HTR-8/SVneo (cell line): ENCODE data around the gene KHDC4.

Experiments used
- DNase-seq: peaks from one replicate; pipeline ENCODE4 v3.0.0; 2011; ENCODE audit warnings: low spot score, mixed read lengths; ENCODE audit not compliant: insufficient read length
- FAIRE-seq: peaks from 2 replicates; lab custom pipeline; 2011; peaks lifted over from hg19 to GRCh38; lab: Jason Lieb, UNC

The KHDC4 gene

DNA sequence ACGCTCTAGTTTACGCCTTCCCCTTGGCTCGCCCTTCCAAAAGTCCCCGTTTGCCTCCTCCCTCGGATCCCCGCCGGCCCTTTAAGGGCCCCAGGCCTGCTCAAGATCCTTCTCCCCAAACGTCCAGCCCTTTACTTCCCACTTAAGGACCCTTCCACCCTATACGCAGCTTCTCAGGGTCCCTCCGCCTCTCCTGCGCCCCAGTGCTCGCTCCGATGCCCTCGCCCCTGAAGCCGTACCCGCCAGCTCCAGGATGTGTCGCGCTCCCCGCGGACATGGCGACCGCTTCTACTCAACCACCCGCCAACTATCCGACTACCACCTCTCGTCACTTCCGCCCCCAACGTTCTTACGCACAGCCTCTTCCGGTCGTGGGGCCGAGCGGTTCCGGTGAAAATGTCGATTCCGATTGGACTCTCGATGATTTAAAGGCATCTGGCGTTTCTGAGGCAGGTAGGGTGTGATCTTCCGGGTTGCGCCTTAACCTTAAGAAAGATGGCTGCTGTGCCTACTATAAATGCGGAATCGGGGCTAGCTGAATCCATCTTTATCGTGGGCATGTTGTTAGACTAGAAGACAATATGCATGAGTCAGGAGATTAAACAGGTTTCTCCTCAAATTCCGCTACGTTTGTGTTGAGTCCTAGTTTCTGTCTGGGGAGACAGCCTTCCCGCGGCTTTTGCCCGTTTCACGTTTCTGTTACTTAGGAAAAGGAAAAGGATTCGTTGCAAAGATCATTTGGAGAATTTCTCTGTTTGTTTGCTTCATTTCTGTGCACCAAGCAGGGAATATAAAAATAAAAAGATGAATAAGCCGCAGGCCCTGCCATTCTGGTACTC, at the start of gene KHDC4:
TSS of gene KHDC4 (minus strand) at position 317 of the 839 bp plus-strand sequence. CDS start at position 277, 40 bp downstream.
- FAIRE-seq (peak; percentile 85), DNase-seq (peak; percentile 90)

DNA sequence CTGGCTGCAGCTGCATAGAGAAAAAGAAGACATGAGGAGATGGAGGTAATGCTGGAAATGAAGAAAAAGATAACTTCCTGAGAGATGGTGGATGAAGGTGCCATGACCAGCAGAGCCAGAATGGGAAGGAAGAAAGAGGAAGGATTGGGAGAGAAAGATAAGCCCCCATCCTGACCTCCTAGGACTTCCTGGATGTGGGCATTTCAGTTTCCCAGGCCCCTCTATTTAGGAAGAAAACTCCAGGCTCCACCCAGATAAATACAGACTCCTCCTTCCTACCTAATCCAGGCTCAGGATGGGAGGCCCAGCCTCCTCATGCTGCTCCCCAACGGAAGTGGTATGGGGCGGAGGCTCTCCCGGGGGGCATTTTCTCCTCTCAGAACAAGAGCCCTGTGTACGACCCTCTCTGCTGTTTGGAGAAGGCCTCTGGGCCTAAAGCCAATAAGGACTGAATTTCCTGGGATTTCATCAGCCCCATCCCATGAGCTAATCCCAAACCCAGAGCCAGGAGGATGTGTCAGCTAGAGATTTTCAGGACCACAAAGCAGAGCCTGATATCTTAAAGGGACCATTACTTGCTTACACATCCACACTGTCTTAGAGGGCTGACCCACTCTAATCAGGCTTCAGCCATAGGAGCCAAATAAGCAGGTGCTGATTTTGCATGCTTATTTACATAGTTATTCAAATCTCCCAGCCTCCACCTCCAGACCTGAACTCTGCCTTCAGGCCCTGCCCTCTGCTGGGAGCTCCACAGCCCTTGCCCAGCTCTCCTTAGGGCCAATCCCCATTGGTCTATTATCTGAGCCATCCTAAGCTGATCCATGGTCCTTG, 49.2 kb upstream of the KHDC4 start:
- peak; percentile 57 for DNase-seq
- FAIRE-seq, result no peak

DNA sequence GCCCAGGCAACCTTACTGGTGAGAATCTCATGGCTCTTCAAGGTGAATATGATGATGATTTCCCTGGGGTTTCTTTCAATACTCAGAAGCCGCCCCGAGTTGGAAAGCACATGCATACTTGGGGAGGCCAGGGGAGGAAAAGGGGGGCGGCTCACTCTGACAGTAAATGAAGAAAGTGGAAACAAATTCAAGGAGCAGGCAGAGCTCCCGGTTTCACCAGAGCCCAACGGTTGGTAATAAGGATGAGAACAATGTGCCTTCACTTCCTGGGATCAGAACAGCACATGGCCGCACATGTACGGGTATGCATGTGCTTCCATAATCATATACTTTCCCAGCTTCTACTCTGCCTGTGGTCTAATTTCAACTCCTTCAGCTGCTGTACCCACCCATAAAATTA, 47.9 kb upstream of the KHDC4 start:
- FAIRE-seq (no peak), DNase-seq (no peak)

DNA sequence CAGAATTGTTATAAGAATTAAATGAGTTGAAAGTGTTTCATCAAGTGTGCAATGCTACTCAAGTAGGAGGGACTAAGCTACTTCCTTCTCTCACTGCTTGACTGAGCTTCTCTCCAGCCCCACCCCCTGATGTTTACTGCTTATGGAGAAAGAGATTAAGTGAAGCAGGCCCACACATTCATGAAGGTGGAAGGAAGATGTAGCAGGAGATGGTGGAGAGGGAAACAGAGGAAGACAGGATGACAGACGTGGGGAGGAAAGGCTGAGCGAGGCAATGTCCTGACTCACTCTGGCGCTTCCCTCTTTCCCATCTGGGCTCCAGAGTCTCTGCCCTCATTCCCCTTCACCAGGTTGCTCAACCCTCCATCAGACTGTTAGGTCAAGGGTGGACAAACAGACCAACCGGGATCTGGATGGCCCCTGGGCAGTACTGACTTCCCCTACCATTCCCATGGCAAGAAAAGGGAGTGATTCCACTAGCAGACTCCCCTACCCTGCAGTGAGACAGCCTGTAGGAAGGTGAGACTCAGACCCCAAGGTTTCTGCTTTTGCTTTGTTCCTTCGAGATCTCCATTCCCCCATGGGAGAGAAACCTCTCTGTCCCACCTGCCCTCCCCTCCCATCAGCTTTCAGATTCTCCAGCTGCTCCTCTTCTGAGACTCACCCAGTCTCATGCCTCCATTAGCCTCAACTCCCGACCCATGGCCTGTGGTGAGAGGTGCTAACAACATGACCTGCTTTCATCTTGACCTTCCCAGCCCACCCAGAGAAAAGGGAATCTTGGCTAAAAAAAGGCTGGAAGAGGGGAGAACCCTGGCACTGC, 47.3 kb upstream of the KHDC4 start:
- no peak for FAIRE-seq

DNA sequence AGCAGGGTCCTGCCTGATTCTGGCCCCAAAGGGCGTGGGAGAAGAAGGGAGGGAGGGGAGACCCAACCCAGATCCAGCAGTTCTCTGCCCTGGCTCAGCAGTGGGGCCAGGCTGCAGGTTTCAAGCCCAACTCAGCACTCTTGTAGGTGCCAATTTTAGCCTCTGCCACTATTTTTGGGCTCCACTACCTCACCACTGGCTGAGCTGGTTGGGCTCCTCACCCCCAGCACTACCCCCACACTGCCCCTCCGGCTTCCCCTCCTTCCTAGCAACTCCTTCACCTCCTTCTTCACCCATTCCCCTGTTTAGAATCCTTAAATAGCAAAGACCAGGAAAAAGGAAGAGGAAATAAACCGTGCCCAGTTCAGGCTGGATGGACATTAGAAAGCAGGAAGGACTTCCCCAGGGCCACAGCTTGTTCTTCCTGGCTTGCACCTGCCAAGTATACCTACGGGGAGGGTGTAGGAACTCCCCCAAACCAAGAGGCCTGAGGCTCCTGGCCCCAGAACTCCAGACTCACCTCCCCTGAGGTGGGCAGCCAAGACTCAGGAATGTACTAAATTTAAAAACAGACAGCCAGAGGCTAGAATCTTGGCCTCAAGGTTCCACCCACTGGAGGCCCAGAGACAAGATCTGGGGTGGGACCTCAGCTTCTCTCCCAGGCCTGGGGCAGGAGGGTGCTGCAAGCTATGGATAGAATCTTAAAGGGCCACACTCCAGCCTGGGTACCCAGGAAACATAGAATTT, 45.6 kb upstream of the KHDC4 start:
- DNase-seq, result no peak
- FAIRE-seq, result no peak

More for the DNA sequence above, 47.3 kb upstream of the KHDC4 start:
- no peak for DNase-seq

DNA sequence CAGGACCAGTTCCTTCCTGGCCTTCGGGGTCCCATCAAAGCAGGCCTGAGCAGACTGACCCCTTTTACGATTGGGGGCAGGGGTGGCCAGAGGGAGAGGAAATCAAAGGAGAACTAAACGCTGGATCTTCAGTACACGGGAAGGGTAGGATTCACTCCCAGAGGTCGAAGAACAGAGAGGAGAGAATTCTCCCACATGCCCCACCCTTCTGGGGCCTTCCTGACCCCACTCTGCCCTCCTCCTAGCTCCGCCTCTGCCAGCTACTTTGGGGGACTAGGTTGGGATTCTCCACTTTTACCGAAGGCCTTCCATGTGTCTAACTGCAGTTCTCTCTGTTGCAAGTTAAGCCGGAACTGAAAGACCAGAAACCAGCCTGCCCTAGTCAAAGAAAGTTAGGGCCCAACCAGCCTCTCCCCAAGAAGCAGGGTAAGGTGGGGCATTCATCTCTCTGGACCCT, 44.8 kb upstream of the KHDC4 start:
- DNase-seq, result no peak
- no peak for FAIRE-seq

DNA sequence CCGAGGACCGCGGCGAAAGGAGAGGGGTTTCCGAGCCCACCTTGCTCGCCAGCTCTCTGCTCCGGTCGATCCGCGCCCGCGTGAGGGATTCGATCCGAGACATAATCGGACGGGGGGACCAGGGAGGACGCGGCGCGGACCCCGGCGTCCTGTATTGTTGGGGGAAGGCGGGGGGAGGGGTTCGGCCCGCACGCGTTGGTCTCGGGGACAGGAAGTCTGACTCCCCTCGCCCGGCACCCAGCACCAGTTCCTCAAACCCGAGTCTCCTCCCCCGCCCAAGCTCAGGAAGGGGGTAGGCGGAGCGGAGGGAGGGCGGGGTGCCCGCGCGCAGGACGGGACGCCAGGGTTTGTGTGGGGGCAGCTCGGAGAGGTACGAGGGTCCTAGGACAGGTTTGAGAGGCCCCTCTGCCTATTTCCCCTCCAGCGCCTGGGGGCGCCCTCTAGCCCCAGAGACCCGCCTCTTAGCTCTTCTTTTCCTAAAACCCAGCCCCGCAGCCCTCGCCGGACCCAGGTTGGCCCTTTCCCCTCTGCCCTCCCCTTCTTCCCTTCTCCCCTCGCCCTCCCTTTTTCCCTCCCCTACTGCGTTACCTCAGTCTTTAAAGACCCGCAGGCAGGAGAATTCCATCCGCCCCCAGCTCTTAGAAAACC, 44.2 kb upstream of the KHDC4 start, which contains the start of gene ARHGEF2:
TSS of gene ARHGEF2 (minus strand) at position 223 of the 648 bp plus-strand sequence. CDS start at position 103, 120 bp downstream.
- no peak for FAIRE-seq

DNA sequence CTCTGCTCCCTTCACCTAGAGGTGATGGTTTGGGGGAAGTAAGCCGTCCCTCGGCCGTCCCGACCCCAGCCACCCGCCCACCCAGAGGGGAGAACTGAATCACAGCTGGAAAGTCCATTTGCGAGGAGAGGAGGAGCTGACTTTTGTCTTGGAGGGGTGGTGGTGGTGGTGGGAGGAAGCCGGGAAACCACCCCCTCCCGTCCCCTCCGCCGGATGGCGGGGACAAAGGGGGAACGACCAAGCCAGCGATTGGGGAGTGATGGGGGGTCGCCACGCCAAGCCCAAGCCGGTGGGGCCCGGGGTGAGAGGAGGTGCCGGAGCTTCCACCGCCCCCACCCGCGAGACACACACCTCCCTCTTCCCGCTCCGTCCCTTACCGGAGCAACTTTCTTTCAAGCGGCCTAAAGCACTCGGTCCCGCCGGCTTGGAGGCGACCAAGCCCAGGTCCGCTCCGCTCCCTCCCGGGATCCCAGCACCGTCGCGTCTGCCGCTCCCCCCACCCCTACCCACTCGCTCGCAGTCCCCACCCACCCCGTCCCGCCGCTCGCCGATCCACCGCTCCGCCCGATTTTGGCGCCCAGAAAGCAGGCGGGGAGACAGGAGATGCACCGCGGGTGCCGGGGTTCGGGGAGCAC, 43.6 kb upstream of the KHDC4 start:
- DNase-seq (no peak), FAIRE-seq (no peak)

More for the DNA sequence above, 44.2 kb upstream of the KHDC4 start, which contains the start of gene ARHGEF2:
- peak; percentile 75 for DNase-seq

DNA sequence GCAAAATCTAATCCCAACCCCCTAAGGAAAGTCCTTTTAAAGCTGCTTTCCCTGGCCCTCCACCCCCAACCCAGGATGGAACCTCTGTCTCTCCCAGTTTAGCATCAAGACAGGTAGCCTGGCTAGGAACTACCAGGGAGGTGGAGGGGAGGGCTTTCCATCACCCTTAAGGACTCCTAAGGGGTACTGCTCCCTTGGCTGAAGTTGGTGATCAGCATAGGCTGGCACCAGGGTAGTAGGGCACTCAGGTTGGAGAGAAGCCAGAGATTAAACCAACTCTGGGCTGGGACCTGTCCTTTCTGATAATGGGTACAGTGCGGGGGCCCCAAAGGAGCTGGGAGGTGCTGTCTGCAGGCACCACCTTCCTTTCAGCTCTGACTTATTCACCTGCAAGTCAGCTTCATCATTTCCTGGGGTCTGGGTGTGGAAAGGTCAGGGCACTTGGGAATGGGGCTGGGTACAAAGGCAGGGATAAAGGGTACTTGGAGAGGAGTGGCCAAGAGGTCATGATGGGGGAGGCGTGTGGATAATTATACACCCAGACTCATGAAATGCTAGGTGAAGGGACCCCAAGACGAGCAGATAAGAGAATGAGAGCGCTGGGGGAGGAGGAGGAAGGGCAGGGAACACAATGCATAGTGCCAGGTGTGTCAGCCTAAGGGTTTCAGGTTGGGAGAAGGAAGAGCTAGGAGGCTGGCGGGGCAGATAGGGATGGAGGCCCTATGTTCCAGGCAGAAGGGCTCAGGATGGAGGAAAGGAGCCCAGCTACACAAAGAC, 42.9 kb upstream of the KHDC4 start:
- FAIRE-seq (no peak), DNase-seq (no peak)

DNA sequence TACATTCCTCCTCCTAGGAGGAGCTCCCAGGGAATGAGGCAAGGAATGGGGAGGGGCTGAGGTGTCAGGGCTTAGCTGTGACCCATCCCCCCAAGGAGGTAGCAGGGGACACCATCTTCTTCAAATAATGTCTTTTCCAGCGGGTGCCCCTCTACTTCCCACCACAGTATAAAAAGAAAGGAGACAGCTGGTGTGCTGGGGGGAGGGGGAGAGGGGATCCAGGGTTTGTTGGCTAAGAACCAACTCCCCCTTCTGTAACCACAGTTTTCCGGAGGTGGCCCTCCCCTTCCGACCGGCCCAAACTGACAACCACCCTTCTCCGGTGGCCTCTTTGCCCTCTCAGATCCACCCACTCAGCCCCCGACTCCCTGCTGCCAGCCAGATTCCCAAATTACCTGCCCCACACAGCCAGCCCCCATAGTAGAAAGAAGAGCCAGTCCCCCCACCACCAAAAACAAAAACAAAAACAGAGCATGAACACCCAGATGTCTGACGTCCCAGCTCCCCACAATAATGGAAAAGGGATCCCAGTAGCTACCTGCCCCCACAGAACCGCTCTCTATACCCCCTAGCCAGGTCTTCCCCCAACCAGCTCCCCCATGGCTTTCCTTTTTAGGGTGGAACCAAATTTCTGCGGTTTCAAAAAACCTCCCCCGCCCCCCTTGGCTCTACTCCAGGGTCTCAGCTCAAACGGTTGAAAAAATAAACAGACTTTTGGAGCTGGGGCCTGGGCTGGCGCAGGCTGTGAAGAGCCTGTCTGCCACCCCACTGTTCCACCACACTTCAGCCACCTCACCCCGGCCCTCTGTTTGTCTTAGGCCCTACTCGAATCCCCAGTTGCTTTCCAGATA, 42.1 kb upstream of the KHDC4 start:
- DNase-seq, result no peak
- FAIRE-seq, result no peak

DNA sequence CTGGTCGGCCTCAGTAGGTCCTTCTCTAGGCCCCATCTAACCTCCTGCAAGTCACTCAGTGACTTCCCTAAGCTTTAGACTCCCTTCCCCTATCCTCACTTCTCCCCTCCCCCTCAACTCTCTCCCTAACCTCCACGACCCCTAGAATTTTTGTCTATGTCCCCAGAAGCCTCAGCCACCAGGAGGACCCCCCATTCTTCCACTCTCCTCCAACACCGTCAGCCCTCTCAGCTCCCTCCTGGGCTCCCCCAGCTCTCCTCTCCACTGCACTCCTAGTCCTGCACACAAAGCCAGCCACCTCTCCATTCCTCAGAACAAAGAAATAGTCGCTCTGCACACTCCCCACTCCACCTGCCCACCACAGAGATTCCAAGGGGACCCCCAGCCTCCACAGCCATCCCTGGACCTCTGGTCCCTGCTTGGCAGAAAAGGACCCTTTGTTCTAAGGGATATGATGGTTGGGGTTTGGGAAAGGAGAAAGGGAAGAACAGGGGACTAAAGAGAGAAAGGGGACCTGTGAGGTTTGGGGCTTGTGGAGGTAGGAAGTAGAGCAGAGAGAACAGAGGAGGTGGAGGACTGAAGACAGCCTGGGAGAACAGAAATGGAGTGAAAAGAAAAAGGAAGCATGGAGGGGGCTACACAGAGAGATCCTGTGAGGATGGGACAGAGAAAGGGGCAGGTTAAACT, 41.3 kb upstream of the KHDC4 start:
- no peak for FAIRE-seq

DNA sequence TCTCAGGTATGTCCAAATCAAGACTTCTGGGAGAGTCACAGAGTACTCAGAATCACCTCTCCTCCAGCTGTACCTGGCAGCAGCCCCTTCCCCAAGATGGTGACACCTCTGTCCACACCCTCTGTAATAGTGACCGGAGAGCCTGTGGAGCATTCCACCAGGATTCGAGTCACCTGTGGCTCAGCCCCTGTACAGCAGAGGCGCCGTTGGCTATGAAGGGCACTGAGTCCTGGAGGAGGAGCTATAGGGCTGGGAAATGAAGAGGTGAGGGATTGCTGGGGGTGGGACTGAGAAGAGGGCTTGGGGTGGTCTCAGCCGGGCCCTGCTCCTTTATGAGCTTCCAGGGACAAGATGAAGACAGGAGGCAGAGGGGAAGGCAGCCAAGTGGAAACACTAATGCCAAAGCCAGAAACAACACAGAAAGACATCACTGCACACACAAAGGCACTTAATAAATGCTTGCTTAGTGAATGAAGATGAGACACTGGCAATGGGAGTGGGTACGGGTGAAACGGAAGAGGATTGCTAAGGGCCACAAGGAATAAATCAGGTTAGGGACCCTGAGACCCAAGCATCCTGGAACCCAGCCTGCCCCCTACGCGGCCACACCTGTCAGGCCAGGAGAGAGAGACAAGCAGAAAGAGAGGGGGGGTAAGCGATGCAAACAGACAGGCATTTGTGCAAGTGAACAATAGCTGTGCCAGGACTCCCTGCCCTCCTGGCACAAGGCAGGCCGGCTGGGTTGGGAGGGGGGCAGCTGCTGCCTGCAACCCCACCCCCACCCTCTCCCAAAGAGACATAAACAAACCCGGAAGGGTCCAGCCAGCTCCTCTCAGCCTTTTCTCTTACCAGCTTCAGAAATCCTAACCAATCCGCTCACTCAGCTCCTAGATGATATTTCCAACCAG, 40.2 kb upstream of the KHDC4 start:
- FAIRE-seq, result no peak
- no peak for DNase-seq

More for the DNA sequence above, 41.3 kb upstream of the KHDC4 start:
- no peak for DNase-seq

DNA sequence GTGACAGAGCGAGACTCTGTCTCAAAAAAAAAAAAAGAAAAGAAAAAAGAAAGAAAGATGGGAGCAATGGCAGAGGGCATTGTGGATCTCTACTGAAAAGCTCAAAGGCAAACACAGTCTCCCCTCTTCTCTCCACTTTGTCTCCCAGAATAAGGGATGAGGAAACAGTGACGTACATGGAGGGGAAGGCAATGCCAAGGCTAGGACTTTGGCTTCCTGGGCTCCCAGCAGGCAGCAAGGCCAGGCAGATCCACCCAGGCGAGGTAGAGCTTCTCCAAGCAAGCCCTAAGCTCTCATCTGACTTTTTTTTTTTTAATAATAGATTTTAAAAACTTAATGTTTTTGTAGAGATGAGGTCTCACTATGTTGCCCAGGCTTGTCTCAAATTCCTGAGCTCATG, 39.5 kb upstream of the KHDC4 start:
- DNase-seq (no peak), FAIRE-seq (no peak)

DNA sequence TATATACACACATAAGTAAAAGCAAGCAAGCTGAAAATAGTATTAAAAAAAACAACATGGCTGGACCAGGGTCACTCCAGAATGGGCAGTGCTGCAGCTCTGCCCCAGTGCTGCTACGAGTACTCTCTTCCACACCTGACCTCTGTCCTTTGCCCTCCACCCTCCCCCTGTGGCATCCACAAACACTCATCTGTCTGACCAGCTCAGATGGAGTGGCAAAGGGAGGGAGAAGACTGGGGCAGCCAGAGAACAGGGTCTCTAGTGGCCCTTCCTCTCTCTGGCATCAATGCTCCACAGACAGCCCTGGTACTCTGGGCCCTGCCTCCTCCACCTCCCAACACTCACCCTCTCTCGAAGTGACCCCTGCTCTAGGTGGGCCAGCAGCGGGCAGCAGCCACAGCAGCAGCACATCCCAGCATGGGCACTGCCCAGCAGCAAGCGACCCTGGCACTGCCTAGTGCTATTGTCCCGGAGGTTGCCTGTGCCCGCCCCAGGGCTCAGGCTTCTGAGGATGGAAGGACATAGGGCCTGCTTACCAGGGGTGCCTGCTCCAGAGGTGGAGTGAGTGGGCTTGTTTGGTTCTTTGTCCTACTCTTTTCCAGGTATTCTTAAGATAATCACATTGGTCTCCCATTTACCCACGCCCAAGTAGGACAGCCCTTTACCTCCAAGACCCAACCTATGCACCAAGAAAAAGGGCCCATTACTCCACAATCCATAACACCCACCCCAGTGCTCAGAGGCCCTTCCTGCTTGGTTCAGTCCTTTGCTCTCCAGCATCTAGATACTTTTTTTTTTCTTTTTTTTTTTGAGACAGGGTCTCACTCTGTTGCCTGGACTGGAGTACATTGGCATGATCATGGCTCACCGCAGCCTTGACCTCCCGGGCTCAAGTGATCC, 37.9 kb upstream of the KHDC4 start:
- DNase-seq (no peak), FAIRE-seq (no peak)
